IMR-90 (cell line): ENCODE measurements around the gene MLIP. TPM values are rescaled to one million over a fixed set of nuclear protein-coding genes. Genes with fewer than 3 reads are reported as not detected.

ENCODE experiments used
- ATAC-seq: fragments of 200-7000 bp; cut with Tn5 transposase; 2 replicates; pipeline ENCODE4 v1.9.1; 2020; ENCODE audit warnings: low read depth, mild to moderate bottlenecking, moderate library complexity
- BruUV-seq: library from RNA; stranded (reverse); fragments of 400-500 nt; replicated peaks from 2 replicates; lab custom pipeline; 2021; lab: Mats Ljungman, UMichigan
- CTCF ChIA-PET: fragments of 300-600 bp; formaldehyde crosslinking; extraction: SDS; loops from one replicate; lab custom pipeline; 2021; ENCODE audit warnings: antibody characterized with exemption; lab: Yijun Ruan, JAX
- POLR2A ChIA-PET: fragments of 300-600 bp; sonication (Branson Sonifier 250); formaldehyde crosslinking; loops from one replicate; lab custom pipeline; 2022; ENCODE audit warnings: antibody characterized with exemption; ENCODE audit not compliant: unreplicated experiment; lab: Charles Lee
- DNase-seq: peaks from one replicate; pipeline ENCODE4 v3.0.0; 2013
- H2AFZ ChIP-seq: replicated peaks from 2 replicates; pipeline ENCODE3; 2013; ENCODE audit warnings: low read length, mild to moderate bottlenecking; ENCODE audit not compliant: poor library complexity
- H2AK5ac ChIP-seq: 2 replicates; pipeline ENCODE4 v1.6.1; 2013; ENCODE audit warnings: low read depth, low read length, inconsistent platforms
- H2AK9ac ChIP-seq: replicated peaks from 2 replicates; pipeline ENCODE3; 2013; ENCODE audit warnings: mild to moderate bottlenecking, low read depth, low read length, moderate library complexity; ENCODE audit not compliant: poor library complexity
- H2BK120ac ChIP-seq: 2 replicates; pipeline ENCODE4 v1.6.1; 2013; ENCODE audit warnings: low read depth, low read length, inconsistent platforms
- H2BK15ac ChIP-seq: 3 replicates; pipeline ENCODE4 v1.6.1; 2013; ENCODE audit warnings: low read depth, low read length, inconsistent platforms
- H2BK20ac ChIP-seq: 2 replicates; pipeline ENCODE4 v1.6.1; 2013; ENCODE audit warnings: low read depth, mild to moderate bottlenecking, inconsistent platforms, low read length, moderate library complexity
- H2BK5ac ChIP-seq: 2 replicates; pipeline ENCODE4 v1.6.1; 2013; ENCODE audit warnings: mild to moderate bottlenecking, low read depth, low read length, inconsistent platforms; ENCODE audit not compliant: poor library complexity, severe bottlenecking
- H3K14ac ChIP-seq: replicated peaks from 2 replicates; pipeline ENCODE4 v1.6.1; 2013; ENCODE audit warnings: low read depth, low read length, inconsistent platforms
- H3K18ac ChIP-seq: 2 replicates; pipeline ENCODE4 v1.6.1; 2013; ENCODE audit warnings: low read depth, low read length, control low read depth
- H3K23ac ChIP-seq: 2 replicates; pipeline ENCODE4 v1.6.1; 2013; ENCODE audit warnings: low read depth, low read length, inconsistent platforms
- H3K27ac ChIP-seq: 2 replicates; pipeline ENCODE4 v1.5.1; 2013; ENCODE audit warnings: mild to moderate bottlenecking, control low read depth, low read length; ENCODE audit not compliant: insufficient read depth
- H3K27me3 ChIP-seq: 2 replicates; pipeline ENCODE4 v1.6.1; 2013; ENCODE audit warnings: low read length; ENCODE audit not compliant: control insufficient read depth, insufficient read depth
- H3K36me3 ChIP-seq: 2 replicates; pipeline ENCODE4 v1.6.1; 2013; ENCODE audit warnings: low read length, mixed read lengths; ENCODE audit not compliant: control insufficient read depth, insufficient read depth
- H3K4ac ChIP-seq: 2 replicates; pipeline ENCODE4 v1.6.1; 2013; ENCODE audit warnings: low read depth, low read length, inconsistent platforms
- H3K4me1 ChIP-seq: 2 replicates; pipeline ENCODE4 v1.6.1; 2013; ENCODE audit warnings: low read length, mixed read lengths; ENCODE audit not compliant: control insufficient read depth, insufficient read depth
- H3K4me2 ChIP-seq: 2 replicates; pipeline ENCODE4 v1.6.1; 2013; ENCODE audit warnings: low read depth, mild to moderate bottlenecking, control low read depth, low read length, moderate library complexity
- H3K4me3 ChIP-seq: 2 replicates; pipeline ENCODE4 v1.5.1; 2013; ENCODE audit warnings: low read depth, mild to moderate bottlenecking, control low read depth, low read length, moderate library complexity; ENCODE audit not compliant: insufficient read depth
- H3K56ac ChIP-seq: 2 replicates; pipeline ENCODE4 v1.6.1; 2013; ENCODE audit warnings: low read length, inconsistent platforms; ENCODE audit not compliant: insufficient read depth; ENCODE audit errors: extremely low read depth
- H3K79me1 ChIP-seq, 2 experiments: 2 replicates each; pipeline ENCODE4 v1.6.1; 2013; ENCODE audit warnings: low read length in 2 of 2, inconsistent platforms in 1 of 2, low read depth in 1 of 2
- H3K9ac ChIP-seq: 2 replicates; pipeline ENCODE4 v1.6.1; 2013; ENCODE audit warnings: low read depth, low read length, control low read depth
- H3K9me1 ChIP-seq: 2 replicates; pipeline ENCODE4 v1.6.1; 2013; ENCODE audit warnings: low read length, inconsistent platforms; ENCODE audit not compliant: insufficient read depth
- H3K9me3 ChIP-seq: 2 replicates; pipeline ENCODE4 v1.6.1; 2013; ENCODE audit warnings: low read length; ENCODE audit not compliant: control insufficient read depth, insufficient read depth
- H4K20me1 ChIP-seq: 2 replicates; pipeline ENCODE4 v1.6.1; 2013; ENCODE audit warnings: low read length, inconsistent platforms; ENCODE audit not compliant: insufficient read depth
- H4K5ac ChIP-seq: 2 replicates; pipeline ENCODE4 v1.6.1; 2013; ENCODE audit warnings: mild to moderate bottlenecking, low read depth, low read length, control low read depth
- H4K8ac ChIP-seq, 2 experiments: 2 replicates each; pipeline ENCODE4 v1.6.1; 2013; ENCODE audit warnings: low read depth in 2 of 2, low read length in 2 of 2, control low read depth in 1 of 2, inconsistent platforms in 1 of 2
- H4K91ac ChIP-seq: 2 replicates; pipeline ENCODE4 v1.6.1; 2013; ENCODE audit warnings: low read depth, low read length, inconsistent platforms; ENCODE audit not compliant: insufficient read depth
- BHLHE40 ChIP-seq: fragments of 150-350 bp; IDR thresholded peaks from 2 replicates; pipeline ENCODE4 v1.6.1; 2016; ENCODE audit warnings: mild to moderate bottlenecking, low read depth, low read length
- CEBPB ChIP-seq: IDR thresholded peaks from 2 replicates; pipeline ENCODE4 v1.6.1; 2012; ENCODE audit warnings: low read depth, low read length, improper control_type of control experiment
- CHD1 ChIP-seq: IDR thresholded peaks from 2 replicates; pipeline ENCODE4 v1.6.1; 2012; ENCODE audit warnings: low read depth, low read length, improper control_type of control experiment
- CTCF ChIP-seq: conservative IDR thresholded peaks from 2 replicates; pipeline ENCODE4 v1.5.1; 2012; ENCODE audit warnings: mild to moderate bottlenecking, low read depth, low read length, improper control_type of control experiment
- FOS ChIP-seq: fragments of 150-350 bp; IDR thresholded peaks from 2 replicates; pipeline ENCODE4 v1.6.1; 2016; ENCODE audit warnings: low read depth, low read length
- MAFK ChIP-seq: IDR thresholded peaks from 2 replicates; pipeline ENCODE4 v1.6.1; 2012; ENCODE audit warnings: low read depth, low read length, improper control_type of control experiment
- MAZ ChIP-seq: IDR thresholded peaks from 2 replicates; pipeline ENCODE4 v1.6.1; 2012; ENCODE audit warnings: low read depth, mild to moderate bottlenecking, low read length, improper control_type of control experiment, moderate library complexity, borderline replicate concordance
- MXI1 ChIP-seq: IDR thresholded peaks from 2 replicates; pipeline ENCODE4 v1.6.1; 2012; ENCODE audit warnings: low read depth, mild to moderate bottlenecking, low read length, moderate library complexity, borderline replicate concordance
- NFE2L2 ChIP-seq: fragments of 150-350 bp; IDR thresholded peaks from 2 replicates; pipeline ENCODE4 v1.6.1; 2016; ENCODE audit warnings: low read depth, mild to moderate bottlenecking, low read length
- POLR2A ChIP-seq: IDR thresholded peaks from 2 replicates; pipeline ENCODE4 v1.6.1; 2012; ENCODE audit warnings: mild to moderate bottlenecking, low read depth, low read length
- RAD21 ChIP-seq: IDR thresholded peaks from 2 replicates; pipeline ENCODE4 v1.6.1; 2012; ENCODE audit warnings: low read length, improper control_type of control experiment
- RCOR1 ChIP-seq: IDR thresholded peaks from 2 replicates; pipeline ENCODE4 v1.6.1; 2012; ENCODE audit warnings: mild to moderate bottlenecking, low read length, improper control_type of control experiment; ENCODE audit not compliant: insufficient replicate concordance
- RFX5 ChIP-seq: IDR thresholded peaks from 2 replicates; pipeline ENCODE4 v1.8.0; 2012; ENCODE audit warnings: low read depth, mild to moderate bottlenecking, low read length, moderate library complexity
- SMC3 ChIP-seq: fragments of 150-350 bp; IDR thresholded peaks from 2 replicates; pipeline ENCODE4 v1.6.1; 2016; ENCODE audit warnings: low read depth, mild to moderate bottlenecking, antibody characterized with exemption, low read length, moderate library complexity
- USF2 ChIP-seq: fragments of 150-350 bp; IDR thresholded peaks from 2 replicates; pipeline ENCODE4 v1.6.1; 2017; ENCODE audit warnings: mild to moderate bottlenecking, antibody characterized with exemption, low read length, low read depth
- WGBS, 2 experiments: methylation state at CpG; one replicate each; pipeline versions ENCODE4 v1.1.5 to v1.1.7; 2013; ENCODE audit warnings: missing lambda C conversion rate in 2 of 2; ENCODE audit not compliant: insufficient read length in 1 of 2; ENCODE audit errors: extremely low coverage in 2 of 2; 5-methylcytosine and 5-hydroxymethylcytosine counted together
- dilution Hi-C: fragments of 300-500 bp; cut with HindIII; formaldehyde crosslinking; loops from one replicate; pipeline ENCODE4 v1.14.3; 2018; ENCODE audit warnings: low sequenced_read_pairs; ENCODE audit not compliant: unreplicated experiment
- in situ Hi-C: fragments of 300-500 bp; cut with MboI; formaldehyde crosslinking; loops from 3 replicates; pipeline ENCODE4 v1.14.3; 2019; ENCODE audit warnings: low sequenced_read_pairs, inconsistent platforms, mixed read lengths
- intact Hi-C: fragments of 100-400 bp; cut with micrococcal nuclease; formaldehyde crosslinking; loops from 2 replicates; pipeline ENCODE4 v1.10.0; 2022
- polyA plus RNA-seq, 3 experiments: library from polyadenylated mRNA; depleted of rRNA; stranded (reverse); fragments of >200 nt; gene quantifications; 2 replicates each; pipeline ENCODE4 v1.2.3, GENCODE V29; 2012; ENCODE audit warnings: low replicate concordance in 1 of 3
- total RNA-seq: library from RNA; depleted of rRNA; stranded (reverse); fragments of >200 nt; gene quantifications from 2 replicates; pipeline ENCODE4 v1.2.3, GENCODE V29; 2012
- TF ChIP-seq, protein P1 (sequence below): fragments of 150-350 bp; IDR thresholded peaks from 2 replicates; pipeline ENCODE4 v1.6.1; 2016; ENCODE audit warnings: low read depth, mild to moderate bottlenecking, low read length, moderate library complexity, borderline replicate concordance

Gene MLIP
- total and polyA plus RNA-seq, 2 of the 4 experiments (the other 2 are of a cell fraction) = not detected

DNA sequence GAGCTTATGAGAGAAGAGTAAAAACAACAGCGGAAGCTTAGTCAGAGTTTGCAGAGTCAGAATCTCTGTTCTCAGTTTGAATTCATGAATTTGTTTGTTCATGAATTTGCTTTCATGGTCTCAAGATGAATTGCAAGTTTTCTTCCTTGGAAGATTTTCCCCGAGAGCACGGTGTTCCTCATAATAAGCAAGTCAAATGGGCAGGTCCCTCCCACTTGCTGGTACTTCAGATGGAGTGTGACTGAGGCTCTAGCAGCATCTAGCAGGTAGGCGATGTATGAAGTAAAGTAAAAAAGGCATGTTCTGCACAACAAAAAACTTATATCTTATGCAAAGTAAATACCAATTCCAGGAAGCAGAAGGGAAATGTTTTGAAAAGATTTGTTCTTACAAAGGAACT is 15.5 kb upstream of the MLIP start:
- no peak for ATAC-seq
- Histone ChIP-seq H2AFZ (no peak overlapping the region), H3K36me3 (no peaks in the 10 kb centered on the region), H3K27me3 (no peaks in the 10 kb centered on the region), H3K56ac (no peak overlapping the region), H3K4me3 (no peak overlapping the region), H3K14ac (no peak overlapping the region), H3K9ac (no peak overlapping the region), H4K91ac (no peak overlapping the region), H3K4ac (no peak overlapping the region), H2AK9ac (no peak overlapping the region), H3K4me1 (no peaks in the 10 kb centered on the region), H4K5ac (no peak overlapping the region), H2BK20ac (no peak overlapping the region), H3K27ac (no peak overlapping the region), H4K20me1 (no peaks in the 10 kb centered on the region), H3K18ac (no peak overlapping the region), H3K9me3 (no peaks in the 10 kb centered on the region), H2BK120ac (no peak overlapping the region), H3K79me1 (no peaks in the 10 kb centered on the region), H3K23ac (no peak overlapping the region), H2AK5ac (no peak overlapping the region), H3K4me2 (no peak overlapping the region), H4K8ac (no peak overlapping the region), H2BK5ac (no peak overlapping the region), H3K9me1 (no peaks in the 10 kb centered on the region), H2BK15ac (no peak overlapping the region)
- intact Hi-C loops (no loop called here), dilution Hi-C loops (no loop called here), in situ Hi-C loops (no loop called here)
- no TSS peak for BruUV-seq
- 100% methylated on average over 1 of the region's 4 CpGs; no CpG with 5 or more reads in 1 of the 2 experiments for WGBS, 2 experiments
- TF ChIP-seq SMC3 (no peak), CTCF (no peak), MAFK (no peak), RCOR1 (no peak), NFE2L2 (no peak), MAZ (no peak), CEBPB (no peak), USF2 (no peak), POLR2A (no peak), FOS (no peak), RAD21 (no peak), CHD1 (no peak), RFX5 (no peak), MXI1 (no peak), BHLHE40 (no peak)
- TF ChIP-seq, protein P1, sequence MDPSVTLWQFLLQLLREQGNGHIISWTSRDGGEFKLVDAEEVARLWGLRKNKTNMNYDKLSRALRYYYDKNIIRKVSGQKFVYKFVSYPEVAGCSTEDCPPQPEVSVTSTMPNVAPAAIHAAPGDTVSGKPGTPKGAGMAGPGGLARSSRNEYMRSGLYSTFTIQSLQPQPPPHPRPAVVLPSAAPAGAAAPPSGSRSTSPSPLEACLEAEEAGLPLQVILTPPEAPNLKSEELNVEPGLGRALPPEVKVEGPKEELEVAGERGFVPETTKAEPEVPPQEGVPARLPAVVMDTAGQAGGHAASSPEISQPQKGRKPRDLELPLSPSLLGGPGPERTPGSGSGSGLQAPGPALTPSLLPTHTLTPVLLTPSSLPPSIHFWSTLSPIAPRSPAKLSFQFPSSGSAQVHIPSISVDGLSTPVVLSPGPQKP = no peak
- DNase-seq = no peak
- POLR2A ChIA-PET = no interaction called here
- CTCF ChIA-PET = interaction anchor here (1.0 kb wide), 1 partner anchor 12 kb away, joined by 3 read pairs; no protein-coding TSS in a partner anchor
